ENCODE results near the gene SLC5A2.
A peak's percentile ranks its signal among the peaks of the same experiment; 100 is the strongest.
"Not testable (repeated sequence)": the region's sequence is repeated elsewhere in the genome, so short reads cannot be mapped to it uniquely, and the experiment has no call there.

Gene SLC5A2

DNA sequence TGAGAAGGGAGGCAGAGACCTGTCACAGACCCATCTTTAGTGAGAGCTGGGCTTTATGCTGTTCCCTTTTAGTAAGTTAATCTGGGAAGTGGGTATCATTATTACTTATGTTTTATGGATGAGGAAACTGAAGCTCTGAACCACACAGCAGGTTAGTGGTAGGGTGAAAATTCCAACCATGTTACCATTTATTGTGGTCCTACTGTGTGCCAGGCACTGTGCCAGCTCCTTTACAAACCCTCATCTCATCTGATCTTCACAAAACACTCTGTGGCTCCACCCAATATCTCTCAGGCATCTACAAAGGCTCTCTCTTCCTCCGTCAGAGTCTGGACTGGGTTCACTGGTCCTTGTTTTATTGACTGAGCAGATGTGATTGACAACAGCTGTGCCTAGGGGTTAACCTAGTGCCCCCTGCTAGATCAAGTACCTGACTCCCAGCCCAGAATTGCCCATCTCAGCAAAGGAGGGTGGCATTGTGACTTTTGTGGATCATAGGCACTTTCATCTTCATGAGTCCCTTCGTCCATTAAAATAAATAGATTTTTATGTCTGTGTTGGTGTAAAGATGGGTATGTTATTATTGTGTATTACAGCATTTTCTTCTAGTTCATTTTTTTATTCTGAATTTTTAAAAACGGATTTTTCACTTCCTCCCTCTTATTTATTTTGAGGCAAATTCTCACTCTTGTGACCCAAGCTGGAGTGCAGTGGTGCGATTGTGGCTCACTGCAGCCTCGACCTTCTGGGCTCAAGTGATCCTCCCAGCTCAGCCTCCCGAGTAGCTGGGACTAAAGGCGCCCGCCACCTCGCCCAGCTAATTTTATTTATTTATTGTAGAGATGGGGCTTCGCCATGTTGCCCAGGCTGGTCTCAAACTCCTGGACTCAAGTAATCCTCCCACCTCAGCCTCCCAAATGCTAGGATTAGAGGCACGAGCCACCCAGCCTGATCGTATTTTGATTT, 7.9 kb upstream of the SLC5A2 start:
- Histone ChIP-seq H3K9ac (ENCODE audit: low read length) (no peak overlapping the region), H3K4me1 (ENCODE audit: control insufficient read depth, insufficient read depth, low read length) (peaks cover 28% of the 10 kb centered on the region), H3K27ac (ENCODE audit: low read depth, low read length) (peak overlapping the region; percentile 63), H3K27me3 (ENCODE audit: control insufficient read depth, insufficient read depth, low read length) (no peaks in the 10 kb centered on the region), H3K36me3 (ENCODE audit: control insufficient read depth, insufficient read depth, low read length) (peaks cover 13% of the 10 kb centered on the region), H3K4me3 (ENCODE audit: low read length) (no peak overlapping the region)

DNA sequence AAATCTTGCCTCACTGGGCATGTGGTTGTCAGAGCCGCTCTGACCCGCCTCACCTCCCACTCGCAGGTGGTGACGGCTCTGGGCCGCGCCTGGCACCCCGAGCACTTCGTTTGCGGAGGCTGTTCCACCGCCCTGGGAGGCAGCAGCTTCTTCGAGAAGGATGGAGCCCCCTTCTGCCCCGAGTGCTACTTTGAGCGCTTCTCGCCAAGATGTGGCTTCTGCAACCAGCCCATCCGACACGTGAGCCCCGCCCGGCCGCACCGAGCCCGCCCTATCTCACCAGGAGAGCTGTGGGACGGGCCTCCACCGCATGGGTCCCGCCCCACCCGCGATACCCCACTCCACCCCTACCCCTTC, 7.0 kb upstream of the SLC5A2 start:
- peaks cover 24% of the 10 kb centered on the region for H3K4me1 ChIP-seq (ENCODE audit: control insufficient read depth, insufficient read depth, low read length)
- H3K36me3 ChIP-seq (ENCODE audit: control insufficient read depth, insufficient read depth, low read length): peaks cover 13% of the 10 kb centered on the region
- H3K9ac ChIP-seq (ENCODE audit: low read length): no peak overlapping the region
- H3K27me3 ChIP-seq (ENCODE audit: control insufficient read depth, insufficient read depth, low read length): no peaks in the 10 kb centered on the region
- no peak overlapping the region for H3K4me3 ChIP-seq (ENCODE audit: low read length)
- peak overlapping the region; percentile 63 for H3K27ac ChIP-seq (ENCODE audit: low read depth, low read length)

DNA sequence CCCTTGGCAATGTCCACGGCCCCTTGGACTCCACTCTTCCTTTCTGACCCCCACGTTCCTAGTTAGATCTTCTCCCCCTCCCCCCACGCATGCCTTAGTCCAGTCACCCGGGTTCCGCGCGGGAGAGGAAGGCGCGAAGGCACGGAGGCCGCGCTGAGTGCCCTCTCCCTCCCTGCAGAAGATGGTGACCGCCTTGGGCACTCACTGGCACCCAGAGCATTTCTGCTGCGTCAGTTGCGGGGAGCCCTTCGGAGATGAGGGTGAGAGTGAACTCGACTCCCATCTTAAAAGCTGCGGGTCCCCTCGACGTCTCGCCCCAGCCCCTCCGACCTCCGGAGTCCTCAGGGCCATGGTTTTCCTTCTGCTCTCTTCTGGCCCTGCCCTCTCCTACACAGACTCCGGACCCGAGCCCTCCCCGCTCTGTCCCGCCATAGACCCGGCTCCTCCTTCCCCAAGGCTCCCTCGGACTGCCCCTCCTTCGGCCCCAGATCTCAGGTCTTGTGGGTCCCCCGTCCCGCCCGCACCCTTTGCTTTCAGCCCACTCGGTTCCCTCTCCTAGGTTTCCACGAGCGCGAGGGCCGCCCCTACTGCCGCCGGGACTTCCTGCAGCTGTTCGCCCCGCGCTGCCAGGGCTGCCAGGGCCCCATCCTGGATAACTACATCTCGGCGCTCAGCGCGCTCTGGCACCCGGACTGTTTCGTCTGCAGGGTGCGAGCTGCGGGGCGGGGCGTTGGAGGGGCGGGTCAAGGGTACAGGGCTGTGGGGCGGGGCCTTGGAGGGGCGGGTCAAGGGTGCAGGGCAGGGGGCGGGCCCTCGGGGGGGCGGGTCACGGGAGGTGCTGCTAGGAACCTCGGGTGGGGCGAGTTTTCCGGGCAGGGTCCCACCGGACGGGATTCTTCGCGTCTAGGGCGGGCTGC, 6.4 kb upstream of the SLC5A2 start:
- H3K27ac ChIP-seq (ENCODE audit: low read depth, low read length): peak overlapping the region; percentile 63
- no peaks in the 10 kb centered on the region for H3K27me3 ChIP-seq (ENCODE audit: control insufficient read depth, insufficient read depth, low read length)
- H3K4me1 ChIP-seq (ENCODE audit: control insufficient read depth, insufficient read depth, low read length): peaks cover 18% of the 10 kb centered on the region
- no peak overlapping the region for H3K9ac ChIP-seq (ENCODE audit: low read length)
- H3K4me3 ChIP-seq (ENCODE audit: low read length): peak overlapping the region; percentile 59
- H3K36me3 ChIP-seq (ENCODE audit: control insufficient read depth, insufficient read depth, low read length): peaks cover 13% of the 10 kb centered on the region

DNA sequence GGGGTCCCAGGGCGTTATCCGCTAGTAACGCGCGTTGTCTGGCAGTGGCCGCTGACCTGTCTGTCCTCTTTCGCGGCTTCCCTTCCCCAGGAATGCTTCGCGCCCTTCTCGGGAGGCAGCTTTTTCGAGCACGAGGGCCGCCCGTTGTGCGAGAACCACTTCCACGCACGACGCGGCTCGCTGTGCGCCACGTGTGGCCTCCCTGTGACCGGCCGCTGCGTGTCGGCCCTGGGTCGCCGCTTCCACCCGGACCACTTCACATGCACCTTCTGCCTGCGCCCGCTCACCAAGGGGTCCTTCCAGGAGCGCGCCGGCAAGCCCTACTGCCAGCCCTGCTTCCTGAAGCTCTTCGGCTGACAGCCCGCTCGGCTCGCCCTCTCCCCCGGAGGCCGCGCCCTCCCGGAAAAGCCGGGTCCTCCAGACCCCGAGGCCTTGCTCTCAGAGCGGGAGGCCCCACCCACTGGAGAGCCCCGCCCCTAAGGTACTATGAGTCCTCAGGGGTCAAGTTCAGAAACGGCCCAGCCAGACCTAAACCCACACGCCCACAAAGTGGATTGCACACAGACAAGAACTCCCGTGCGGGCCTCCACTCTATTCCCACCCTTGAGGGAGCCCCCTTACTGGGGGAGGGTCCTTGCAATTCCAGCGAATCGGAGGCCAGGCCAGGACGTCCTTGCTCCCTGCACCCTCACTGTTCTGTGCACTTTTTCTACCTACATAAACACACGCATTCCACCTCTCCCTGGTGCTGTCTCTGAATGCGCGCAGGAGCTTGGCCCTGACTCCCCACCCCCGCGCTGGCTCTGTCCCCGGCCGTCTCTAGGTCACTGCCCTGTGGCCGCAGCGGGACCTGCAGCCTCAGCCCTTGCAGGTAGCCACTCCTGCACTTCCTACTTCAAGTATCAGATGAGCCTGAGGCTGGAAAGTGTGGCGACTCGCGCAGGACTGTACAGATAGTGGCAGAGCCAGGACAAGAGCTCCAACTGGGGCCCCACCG, 5.4 kb upstream of the SLC5A2 start:
- no peak overlapping the region for H3K9ac ChIP-seq (ENCODE audit: low read length)
- peaks cover 18% of the 10 kb centered on the region for H3K4me1 ChIP-seq (ENCODE audit: control insufficient read depth, insufficient read depth, low read length)
- H3K4me3 ChIP-seq (ENCODE audit: low read length): peak overlapping the region; percentile 55
- H3K36me3 ChIP-seq (ENCODE audit: control insufficient read depth, insufficient read depth, low read length): peaks cover 13% of the 10 kb centered on the region
- H3K27me3 ChIP-seq (ENCODE audit: control insufficient read depth, insufficient read depth, low read length): no peaks in the 10 kb centered on the region
- peak overlapping the region; percentile 63 for H3K27ac ChIP-seq (ENCODE audit: low read depth, low read length)

DNA sequence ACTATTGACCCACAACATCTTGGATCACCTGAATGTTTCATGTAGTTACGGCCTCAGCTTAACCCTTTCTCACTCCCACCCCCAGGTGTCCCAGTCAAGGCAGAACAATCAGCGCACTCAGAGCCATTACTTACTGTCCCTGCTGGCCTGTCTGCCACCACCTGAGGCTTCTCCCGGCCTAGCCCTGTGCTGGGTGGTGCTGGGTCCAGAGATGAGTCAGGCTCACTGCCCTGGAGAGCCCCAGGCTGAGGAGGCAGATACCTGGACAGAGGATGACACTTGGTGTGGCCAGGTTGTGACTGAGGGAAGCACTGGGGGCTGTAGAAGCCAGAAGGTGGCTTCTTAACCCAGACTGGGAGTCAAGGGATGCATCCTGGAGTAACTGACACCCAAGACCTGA, 4.0 kb upstream of the SLC5A2 start:
- no peaks in the 10 kb centered on the region for H3K27me3 ChIP-seq (ENCODE audit: control insufficient read depth, insufficient read depth, low read length)
- H3K4me1 ChIP-seq (ENCODE audit: control insufficient read depth, insufficient read depth, low read length): peaks cover 9% of the 10 kb centered on the region

DNA sequence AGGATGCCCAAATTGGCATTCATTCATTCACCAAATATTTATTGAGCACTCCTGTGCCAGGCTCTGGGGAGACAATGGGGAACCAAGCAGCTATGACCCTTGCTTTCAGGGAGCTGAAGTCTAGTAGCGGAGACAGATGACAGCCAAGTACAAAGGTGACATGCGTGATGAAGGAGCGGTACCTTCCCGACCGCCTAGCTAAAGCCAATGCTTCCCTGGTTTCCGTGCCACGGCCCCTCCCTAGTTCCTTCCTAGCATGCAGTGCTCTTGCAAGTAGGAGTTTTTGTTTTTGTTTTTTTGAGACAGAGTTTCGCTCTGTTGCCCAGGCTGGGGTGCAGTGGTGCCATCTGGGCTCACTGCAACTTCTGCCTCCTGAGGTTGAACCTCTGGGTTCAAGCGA, 3.2 kb upstream of the SLC5A2 start:
- no peak overlapping the region for H3K9ac ChIP-seq (ENCODE audit: low read length)
- H3K36me3 ChIP-seq (ENCODE audit: control insufficient read depth, insufficient read depth, low read length): peaks cover 4% of the 10 kb centered on the region
- H3K27ac ChIP-seq (ENCODE audit: low read depth, low read length): no peak overlapping the region
- no peak overlapping the region for H3K4me3 ChIP-seq (ENCODE audit: low read length)
- H3K27me3 ChIP-seq (ENCODE audit: control insufficient read depth, insufficient read depth, low read length): no peaks in the 10 kb centered on the region
- peaks cover 8% of the 10 kb centered on the region for H3K4me1 ChIP-seq (ENCODE audit: control insufficient read depth, insufficient read depth, low read length)

More for the DNA sequence above, 4.0 kb upstream of the SLC5A2 start:
- no peak overlapping the region for H3K4me3 ChIP-seq (ENCODE audit: low read length)
- no peak overlapping the region for H3K27ac ChIP-seq (ENCODE audit: low read depth, low read length)
- H3K9ac ChIP-seq (ENCODE audit: low read length): no peak overlapping the region
- H3K36me3 ChIP-seq (ENCODE audit: control insufficient read depth, insufficient read depth, low read length): peaks cover 7% of the 10 kb centered on the region

DNA sequence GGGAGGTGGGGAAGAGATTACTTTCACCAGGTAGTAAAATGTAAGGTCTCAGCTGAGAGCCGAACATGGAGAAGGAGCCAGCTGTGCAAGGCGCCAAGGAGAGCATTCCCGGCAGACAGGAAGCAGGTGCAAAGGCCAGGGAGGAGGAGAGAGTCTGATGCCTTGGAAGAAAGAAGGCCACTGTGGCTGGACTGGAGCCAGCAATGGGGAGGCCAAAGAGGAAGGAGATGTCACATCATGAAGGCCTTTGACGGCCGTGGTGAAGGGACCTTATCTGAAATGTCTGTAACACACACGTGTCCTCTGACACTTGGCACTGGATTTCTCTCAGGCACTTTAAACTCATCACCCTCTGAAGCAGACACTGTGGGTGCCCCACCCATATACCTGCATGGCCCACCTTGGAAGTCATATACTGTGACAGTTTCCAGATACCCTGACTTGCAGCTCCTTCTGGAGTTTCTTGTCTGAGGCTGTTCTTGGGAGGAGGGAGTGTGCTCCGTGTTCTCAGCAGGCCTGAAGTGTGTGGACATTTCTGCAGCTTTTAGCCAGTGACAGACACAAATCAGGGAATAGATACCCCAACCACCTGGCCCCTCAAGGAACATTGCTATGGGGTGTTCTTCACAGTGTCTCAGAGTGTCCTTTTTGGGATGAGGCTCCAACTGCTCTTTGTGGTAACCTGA, 1.9 kb upstream of the SLC5A2 start:
- Histone ChIP-seq H3K9ac (ENCODE audit: low read length) (no peak overlapping the region), H3K4me3 (ENCODE audit: low read length) (no peak overlapping the region), H3K4me1 (ENCODE audit: control insufficient read depth, insufficient read depth, low read length) (peaks cover 3% of the 10 kb centered on the region), H3K27ac (ENCODE audit: low read depth, low read length) (no peak overlapping the region), H3K27me3 (ENCODE audit: control insufficient read depth, insufficient read depth, low read length) (peaks cover 2% of the 10 kb centered on the region), H3K36me3 (ENCODE audit: control insufficient read depth, insufficient read depth, low read length) (no peaks in the 10 kb centered on the region)

DNA sequence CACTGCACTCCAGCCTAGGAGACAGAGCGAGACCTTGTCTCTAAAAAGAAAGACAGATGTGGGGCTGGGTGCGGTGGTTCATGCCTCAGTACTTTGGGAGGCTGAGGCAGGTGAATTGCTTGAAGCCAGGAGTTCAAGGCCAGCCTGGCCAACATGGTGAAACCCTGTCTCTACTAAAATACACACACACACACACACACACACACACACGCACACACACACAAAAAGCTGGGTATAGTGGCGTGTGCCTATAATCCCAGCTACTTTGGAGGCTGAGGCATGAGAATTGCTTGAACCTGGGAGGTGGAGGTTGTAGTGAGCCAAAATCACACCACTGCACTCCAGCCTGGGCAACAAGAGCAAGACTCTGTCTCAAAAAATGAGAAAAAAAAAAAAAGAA, 1.1 kb downstream of the SLC5A2 start:
- H3K4me3 ChIP-seq (ENCODE audit: low read length); H3K27ac ChIP-seq (ENCODE audit: low read depth, low read length); H3K9ac ChIP-seq (ENCODE audit: low read length); H3K36me3 ChIP-seq (ENCODE audit: control insufficient read depth, insufficient read depth, low read length); H3K4me1 ChIP-seq (ENCODE audit: control insufficient read depth, insufficient read depth, low read length); H3K27me3 ChIP-seq (ENCODE audit: control insufficient read depth, insufficient read depth, low read length): not testable (repeated sequence)

DNA sequence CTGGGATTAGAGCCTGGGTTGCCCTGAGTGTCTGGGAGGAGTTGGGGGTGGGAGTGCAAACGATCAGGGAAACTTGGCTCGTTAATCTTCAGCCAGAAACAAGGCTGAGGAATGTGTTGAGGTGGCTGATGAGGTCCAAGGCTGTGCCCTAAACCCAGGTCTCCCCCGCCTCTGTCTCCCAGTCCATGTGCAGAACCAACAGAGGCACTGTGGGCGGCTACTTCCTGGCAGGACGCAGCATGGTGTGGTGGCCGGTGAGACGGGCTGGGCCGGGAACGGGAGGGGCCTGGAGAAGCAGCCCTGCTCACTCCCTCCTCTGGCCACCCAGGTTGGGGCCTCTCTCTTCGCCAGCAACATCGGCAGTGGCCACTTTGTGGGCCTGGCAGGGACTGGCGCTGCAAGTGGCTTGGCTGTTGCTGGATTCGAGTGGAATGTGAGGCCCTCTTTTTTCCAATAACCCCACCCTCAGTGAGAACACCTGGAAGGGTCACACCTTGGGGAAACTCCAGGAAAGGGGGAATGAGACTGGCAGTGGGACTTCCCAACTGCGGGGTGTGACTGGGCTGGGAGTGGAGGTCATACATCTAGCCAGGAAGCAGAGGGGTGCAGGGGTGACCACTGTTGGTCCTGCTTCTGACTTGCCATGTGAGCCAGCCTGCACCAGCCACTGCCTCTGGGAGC, 1.7 kb downstream of the SLC5A2 start:
- Histone ChIP-seq H3K4me3 (ENCODE audit: low read length) (no peak overlapping the region), H3K9ac (ENCODE audit: low read length) (no peak overlapping the region), H3K36me3 (ENCODE audit: control insufficient read depth, insufficient read depth, low read length) (no peaks in the 10 kb centered on the region), H3K27ac (ENCODE audit: low read depth, low read length) (no peak overlapping the region), H3K27me3 (ENCODE audit: control insufficient read depth, insufficient read depth, low read length) (peaks cover 2% of the 10 kb centered on the region), H3K4me1 (ENCODE audit: control insufficient read depth, insufficient read depth, low read length) (peaks cover 5% of the 10 kb centered on the region)

DNA sequence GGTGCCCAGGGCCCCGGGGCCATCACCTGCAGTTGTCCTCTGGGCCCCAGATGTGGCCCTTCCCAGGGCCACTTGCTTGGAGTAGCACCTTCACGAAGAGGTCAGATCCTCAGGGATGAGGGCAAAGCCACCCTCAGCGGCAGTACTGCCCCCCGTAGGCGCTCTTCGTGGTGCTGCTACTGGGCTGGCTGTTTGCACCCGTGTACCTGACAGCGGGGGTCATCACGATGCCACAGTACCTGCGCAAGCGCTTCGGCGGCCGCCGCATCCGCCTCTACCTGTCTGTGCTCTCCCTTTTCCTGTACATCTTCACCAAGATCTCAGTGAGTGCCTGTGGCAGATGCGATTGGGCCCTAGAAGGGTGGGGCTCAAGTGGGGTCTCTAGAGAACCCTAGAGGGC, 2.6 kb downstream of the SLC5A2 start:
- Histone ChIP-seq H3K27ac (ENCODE audit: low read depth, low read length) (no peak overlapping the region), H3K4me3 (ENCODE audit: low read length) (no peak overlapping the region)

DNA sequence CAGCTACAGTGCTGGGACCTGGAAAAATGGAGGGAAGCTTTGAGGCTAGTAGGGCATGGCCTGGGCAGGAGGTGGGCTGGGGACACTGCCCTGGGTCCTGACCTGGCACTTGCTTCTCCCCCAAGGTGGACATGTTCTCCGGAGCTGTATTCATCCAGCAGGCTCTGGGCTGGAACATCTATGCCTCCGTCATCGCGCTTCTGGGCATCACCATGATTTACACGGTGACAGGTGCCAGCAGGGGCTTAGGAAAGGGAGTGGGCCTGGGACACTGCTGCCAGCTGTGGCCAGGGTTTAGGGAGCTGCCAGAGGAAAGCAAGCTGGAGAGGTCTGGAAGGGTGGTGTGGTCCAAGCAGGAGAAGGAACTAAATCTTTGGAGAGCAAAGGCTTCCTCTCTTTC, 3.1 kb downstream of the SLC5A2 start:
- Histone ChIP-seq H3K27me3 (ENCODE audit: control insufficient read depth, insufficient read depth, low read length) (peaks cover 2% of the 10 kb centered on the region), H3K9ac (ENCODE audit: low read length) (no peak overlapping the region), H3K4me1 (ENCODE audit: control insufficient read depth, insufficient read depth, low read length) (peaks cover 5% of the 10 kb centered on the region), H3K4me3 (ENCODE audit: low read length) (no peak overlapping the region), H3K27ac (ENCODE audit: low read depth, low read length) (no peak overlapping the region), H3K36me3 (ENCODE audit: control insufficient read depth, insufficient read depth, low read length) (no peaks in the 10 kb centered on the region)

More for the DNA sequence above, 2.6 kb downstream of the SLC5A2 start:
- peaks cover 5% of the 10 kb centered on the region for H3K4me1 ChIP-seq (ENCODE audit: control insufficient read depth, insufficient read depth, low read length)
- H3K9ac ChIP-seq (ENCODE audit: low read length): no peak overlapping the region
- H3K36me3 ChIP-seq (ENCODE audit: control insufficient read depth, insufficient read depth, low read length): no peaks in the 10 kb centered on the region
- peaks cover 2% of the 10 kb centered on the region for H3K27me3 ChIP-seq (ENCODE audit: control insufficient read depth, insufficient read depth, low read length)
